Sciatic nerve (tissue), 2 donors: ENCODE data around the gene NHLRC4. TPM values are rescaled to one million over a fixed set of nuclear protein-coding genes. Genes with fewer than 3 reads are reported as not detected.
A peak's percentile ranks its signal among the peaks of the same experiment; 100 is the strongest.

ENCODE experiments used
- ATAC-seq: fragments of 200-7000 bp; cut with Tn5 transposase; one replicate; pipeline ENCODE4 v1.9.1; 2020; ENCODE audit warnings: mild to moderate bottlenecking, moderate library complexity
- DNase-seq: peaks from one replicate; pipeline ENCODE4 v3.0.0-alpha.2; 2020; ENCODE audit warnings: low spot score
- intact Hi-C: fragments of 100-400 bp; cut with DNase I; formaldehyde crosslinking; loops from one replicate; pipeline ENCODE4 v1.14.2; 2022
- total RNA-seq: library from RNA; stranded (reverse); fragmentation: NEBNext Ultra II Directional; extraction: Animal tissue kit (Norgen Biotek cat#: 25700); gene quantifications from one replicate; pipeline ENCODE4 v1.2.1, GENCODE V29; 2021
- donor health status: DM: no; HTN: no; CAD: no.
- donor health status: DM: no; HTN: no; CAD: no.

The NHLRC4 gene
- total RNA-seq, 1 donor from 2014 or later = 1.2 TPM

DNA sequence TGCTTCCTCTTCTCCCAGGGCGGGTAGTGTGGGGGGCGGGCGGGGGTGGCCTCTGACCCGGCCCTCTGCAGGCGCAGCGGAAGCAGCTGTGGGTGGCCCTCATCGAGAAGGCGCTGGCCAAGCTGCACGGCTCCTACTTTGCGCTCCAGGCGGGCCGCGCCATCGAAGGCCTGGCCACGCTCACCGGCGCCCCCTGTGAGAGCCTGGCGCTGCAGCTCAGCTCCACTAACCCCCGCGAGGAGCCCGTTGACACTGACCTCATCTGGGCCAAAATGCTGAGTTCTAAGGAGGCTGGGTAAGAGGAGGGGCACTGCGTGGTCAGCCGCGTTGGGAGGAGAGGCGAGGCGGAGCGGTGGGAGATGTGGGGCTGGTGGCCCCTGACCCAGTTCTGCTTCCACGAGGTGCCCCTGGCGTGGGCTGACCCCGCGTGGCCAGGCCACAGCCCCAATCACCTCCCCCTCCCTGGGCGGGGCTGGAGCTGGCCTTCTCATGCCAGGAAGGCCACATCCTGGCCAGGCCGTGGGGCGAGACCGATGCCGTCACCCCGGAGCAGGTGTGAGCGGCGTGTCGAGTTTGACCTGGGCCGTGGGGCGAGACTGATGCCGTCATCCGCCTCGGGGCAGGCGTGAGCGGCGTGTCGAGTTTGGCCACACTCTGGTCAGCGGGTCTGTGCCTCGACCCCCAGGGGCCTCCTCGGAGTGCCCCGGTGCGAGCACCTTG lies 17.1 kb upstream of the NHLRC4 start:
- intact Hi-C loops = no loop called here
- DNase-seq (no peak), ATAC-seq (no peak)

DNA sequence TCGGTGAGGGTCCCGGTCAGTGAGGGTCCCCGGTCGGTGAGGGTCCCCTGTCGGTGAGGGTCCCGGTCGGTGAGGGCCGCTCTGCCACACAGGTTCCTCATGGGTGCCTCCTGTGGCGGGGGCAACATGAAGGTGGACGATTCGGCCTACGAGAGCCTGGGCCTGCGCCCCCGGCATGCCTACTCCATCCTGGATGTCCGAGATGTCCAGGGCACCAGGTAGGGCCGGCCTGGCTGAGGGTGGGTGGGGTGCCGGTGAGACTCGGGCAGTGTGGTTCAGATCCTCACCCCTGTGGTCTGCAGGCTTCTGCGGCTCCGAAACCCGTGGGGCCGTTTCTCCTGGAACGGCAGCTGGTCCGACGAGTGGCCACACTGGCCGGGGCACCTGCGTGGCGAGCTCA lies 15.6 kb upstream of the NHLRC4 start:
- ATAC-seq (no peak), DNase-seq (no peak)
- intact Hi-C loops = no loop called here

- ATAC-seq = no peak
- DNase-seq = no peak
- intact Hi-C loops = no loop called here
Measured at GRCh38 chr16:552171-552570, 14.6 kb upstream of the NHLRC4 start.

GRCh38 chr16:553601-554296 lies 13.1 kb upstream of the NHLRC4 start:
- intact Hi-C loops = no loop called here
- DNase-seq (no peak), ATAC-seq (no peak)

GRCh38 chr16:554297-554621 lies 12.5 kb upstream of the NHLRC4 start:
- intact Hi-C loops = no loop called here
- no peak for DNase-seq
- no peak for ATAC-seq

GRCh38 chr16:554640-555365 lies 12.0 kb upstream of the NHLRC4 start:
- DNase-seq (no peak), ATAC-seq (peak; percentile 30)
- intact Hi-C loops = no loop called here

DNA sequence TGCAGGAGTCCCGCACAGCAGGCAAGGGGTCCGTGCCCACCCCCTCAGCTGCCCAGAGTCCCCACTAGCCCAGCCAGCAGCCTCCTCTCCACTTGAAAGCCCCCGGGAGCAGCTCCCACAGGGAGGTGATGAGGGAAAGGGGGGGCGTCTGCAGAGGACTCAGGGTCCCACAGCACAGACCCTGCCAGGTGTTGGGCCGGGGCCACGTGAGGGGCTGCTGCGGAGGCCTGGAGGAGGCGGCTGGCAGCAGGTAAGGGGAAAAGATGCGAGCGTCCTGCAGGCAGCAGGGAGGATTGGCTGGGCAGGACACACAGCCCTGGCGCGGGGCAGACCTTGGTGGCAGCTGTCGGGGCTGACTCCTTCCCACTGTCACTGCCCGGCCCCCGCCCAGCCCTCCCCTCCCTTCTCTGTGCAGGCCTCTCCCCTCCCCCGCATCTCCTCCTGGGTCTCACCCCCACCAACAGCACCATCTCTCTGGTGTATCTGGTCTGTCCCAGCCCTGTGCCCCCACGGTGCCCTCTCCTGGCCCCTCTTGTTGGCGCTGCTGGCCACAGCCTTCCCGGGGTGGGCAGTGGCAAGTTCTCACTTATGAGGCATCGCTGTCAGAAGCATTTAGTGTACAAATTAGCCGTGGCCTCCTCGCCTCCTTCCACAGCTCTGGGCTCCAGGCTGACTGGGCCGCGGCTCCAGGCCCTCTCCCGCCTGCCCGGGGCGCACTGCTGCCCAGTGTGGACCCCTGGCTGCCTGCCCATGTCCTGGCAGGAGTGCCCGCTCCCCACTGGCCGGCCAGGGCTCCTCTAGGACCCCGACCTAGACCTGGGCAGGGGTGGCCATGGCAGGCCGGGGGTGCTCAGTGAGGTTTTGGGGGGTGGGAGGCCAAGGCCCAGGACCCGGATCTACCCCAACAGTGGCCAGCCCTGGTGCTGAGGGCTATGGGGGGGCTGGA lies 11.0 kb upstream of the NHLRC4 start:
- no peak for ATAC-seq

DNA sequence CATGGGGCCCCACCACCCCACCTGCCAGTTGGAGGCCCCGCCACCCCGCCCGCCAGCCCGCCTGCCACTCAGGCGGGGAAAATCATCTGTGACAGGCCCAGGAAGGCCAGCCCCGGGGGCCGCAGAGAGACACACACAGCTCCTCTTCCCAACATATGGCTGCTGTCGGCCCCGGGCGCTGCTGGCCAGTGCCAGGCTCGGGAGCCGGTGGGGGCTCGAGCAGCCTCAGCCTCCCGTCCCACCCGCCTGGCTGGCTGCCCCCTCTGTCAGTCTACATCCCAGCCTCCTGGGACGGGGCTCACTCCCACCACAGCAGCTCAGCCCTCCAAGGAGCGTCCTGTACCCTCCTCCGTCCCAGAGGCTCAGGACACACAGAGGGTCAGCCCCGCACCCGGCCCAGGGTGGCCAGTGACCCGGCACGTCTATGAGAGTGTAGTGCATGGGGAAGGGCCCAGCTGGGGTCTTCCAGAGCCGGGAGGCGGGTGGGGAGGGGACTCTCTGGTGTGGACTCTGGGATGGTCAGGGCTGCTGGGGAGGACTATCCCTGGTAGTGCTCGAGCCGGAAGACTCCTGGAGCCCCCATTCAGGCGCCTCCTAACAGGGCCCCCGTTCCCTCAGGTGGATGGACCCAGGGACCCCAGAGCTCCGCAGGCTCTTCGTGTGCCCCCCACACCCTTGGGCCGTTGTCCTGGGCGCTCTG lies 10.2 kb upstream of the NHLRC4 start:
- DNase-seq (no peak), ATAC-seq (no peak)
- intact Hi-C loops = no loop called here

More for the DNA sequence above, 11.0 kb upstream of the NHLRC4 start:
- no peak for DNase-seq
- intact Hi-C loops = no loop called here

DNA sequence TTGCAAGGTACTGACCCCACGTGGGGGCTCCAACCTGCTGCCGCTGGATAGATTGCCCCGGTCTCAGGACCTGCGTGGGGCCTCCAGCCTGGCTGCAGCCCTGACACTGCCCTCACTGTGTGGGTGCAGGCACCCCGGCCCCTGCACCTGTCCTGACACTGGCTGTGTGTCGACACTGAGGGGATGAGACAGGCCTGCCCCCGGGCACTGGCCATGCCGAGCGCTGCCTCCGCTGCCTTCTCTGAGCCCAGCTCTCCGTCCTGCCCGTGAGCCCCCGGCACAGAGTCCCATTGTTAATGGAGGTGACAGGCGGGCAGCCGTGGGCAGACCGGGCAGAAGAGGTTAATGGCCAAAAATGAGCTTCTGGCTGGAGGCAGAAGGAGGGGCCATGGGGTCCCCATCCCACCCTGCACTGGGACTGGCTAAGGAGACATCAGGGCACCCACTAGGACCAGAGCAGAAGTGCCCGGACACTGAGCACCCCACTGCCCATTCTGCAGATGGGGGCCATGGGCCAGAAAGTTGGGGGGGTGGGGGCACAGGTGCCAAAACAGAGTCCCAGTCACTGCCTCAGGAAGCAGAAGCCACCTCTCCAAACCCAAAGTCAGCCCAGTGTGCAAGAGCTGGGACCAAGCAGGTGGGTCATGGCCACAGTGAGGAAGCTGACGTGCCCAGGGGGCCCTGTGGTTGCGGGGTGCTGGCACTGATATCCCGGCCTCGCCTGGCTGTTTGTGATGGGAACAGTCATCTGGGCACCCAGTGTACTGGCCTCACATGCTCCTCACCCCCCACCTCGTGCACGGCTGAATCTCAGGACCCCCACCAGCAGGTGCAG lies 9.1 kb upstream of the NHLRC4 start:
- DNase-seq (no peak), ATAC-seq (no peak)
- intact Hi-C loops = no loop called here

GRCh38 chr16:558298-559020 lies 8.3 kb upstream of the NHLRC4 start:
- intact Hi-C loops = no loop called here
- DNase-seq (no peak), ATAC-seq (no peak)

- no peak for DNase-seq
- intact Hi-C loops = no loop called here
- ATAC-seq = no peak
Measured at GRCh38 chr16:559021-559380, 7.8 kb upstream of the NHLRC4 start.

DNA sequence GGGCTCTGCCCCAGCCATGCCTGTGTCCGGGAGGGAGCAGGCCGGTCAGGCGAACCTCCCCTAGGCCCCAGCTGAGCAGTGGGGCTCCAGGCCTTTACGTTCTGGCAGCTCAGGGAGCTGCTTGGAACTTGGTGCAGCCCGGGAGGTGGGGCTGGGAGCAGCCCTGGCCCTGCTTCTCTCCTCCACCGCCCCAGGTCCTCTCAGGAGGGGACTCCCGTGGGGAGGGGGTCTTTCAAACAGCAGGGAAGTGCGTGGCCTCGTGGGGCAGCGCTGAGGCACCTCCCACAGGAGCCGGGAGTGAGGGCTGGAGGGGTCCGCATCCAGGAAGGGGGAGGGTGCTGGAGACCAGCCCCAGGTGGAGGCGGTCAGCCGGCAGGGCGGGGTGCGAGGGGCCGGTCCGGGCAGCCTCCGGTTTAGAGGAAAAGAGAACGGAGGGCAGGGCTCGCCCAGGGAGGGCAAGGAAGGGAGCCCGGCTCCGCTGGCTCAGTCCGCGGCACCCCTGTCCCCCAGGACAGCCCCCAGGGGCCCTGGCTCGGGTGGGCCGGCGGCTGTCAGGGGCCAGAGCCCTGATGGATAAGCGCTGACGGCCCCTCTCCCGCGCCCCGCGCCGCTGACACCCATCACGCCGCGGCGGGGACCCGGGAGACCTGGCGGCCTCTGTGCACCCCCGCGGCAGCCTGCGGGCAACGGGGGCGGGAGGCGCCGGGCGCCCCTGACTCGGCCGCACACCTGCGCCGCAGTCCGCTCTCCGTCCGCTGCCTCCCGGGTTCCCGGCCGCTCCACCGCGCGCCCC lies 7.2 kb upstream of the NHLRC4 start:
- intact Hi-C loops = no loop called here
- DNase-seq = no peak
- no peak for ATAC-seq

DNA sequence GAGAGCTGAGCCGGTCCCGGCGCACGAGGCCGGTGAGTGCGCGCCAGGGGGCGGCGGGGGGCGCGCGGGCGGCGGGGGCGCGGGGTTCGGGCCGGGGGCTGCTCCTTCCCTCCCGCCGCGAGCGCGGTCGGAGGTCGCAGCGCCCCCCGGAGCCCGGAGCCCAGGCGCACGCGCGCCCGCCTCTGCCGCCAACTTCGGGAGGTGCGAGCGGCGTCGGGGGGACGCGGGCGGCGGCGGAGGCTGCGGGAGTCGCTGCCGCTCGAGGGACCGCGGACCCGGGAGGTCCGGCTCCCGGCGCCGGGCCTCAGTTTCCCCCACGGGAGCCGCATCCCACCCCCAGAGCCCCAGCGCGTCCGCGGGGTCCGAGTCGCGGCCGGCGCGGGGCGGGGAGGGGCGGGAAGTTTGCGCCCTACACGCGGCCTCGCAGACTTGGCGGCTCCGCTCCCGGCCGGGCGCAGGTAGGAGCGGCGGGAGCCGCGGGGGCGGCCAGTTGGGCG lies 6.6 kb upstream of the NHLRC4 start, which contains the start of gene PRR35:
Gene PRR35, plus strand, starts transcription at position 191 of the 497 bp plus-strand sequence. CDS start 2,901 bp downstream, outside the sequence.
- ATAC-seq (no peak), DNase-seq (no peak)
- intact Hi-C loops = no loop called here

GRCh38 chr16:560701-561412 lies 5.9 kb upstream of the NHLRC4 start:
- ATAC-seq = no peak

GRCh38 chr16:561413-561794 lies 5.4 kb upstream of the NHLRC4 start:
- intact Hi-C loops = no loop called here
- ATAC-seq (no peak), DNase-seq (no peak)

More at GRCh38 chr16:560701-561412, 5.9 kb upstream of the NHLRC4 start:
- intact Hi-C loops = no loop called here
- no peak for DNase-seq
